ENCODE data around the gene RAB27B. TPM values are rescaled to one million over a fixed set of nuclear protein-coding genes. Genes with fewer than 3 reads are reported as not detected.

RAB27B gene
- total and polyA plus RNA-seq, 2 donors (not counting 1 experiment from before 2014, with no cell fraction given) = 0.01 to 0.07 TPM

DNA sequence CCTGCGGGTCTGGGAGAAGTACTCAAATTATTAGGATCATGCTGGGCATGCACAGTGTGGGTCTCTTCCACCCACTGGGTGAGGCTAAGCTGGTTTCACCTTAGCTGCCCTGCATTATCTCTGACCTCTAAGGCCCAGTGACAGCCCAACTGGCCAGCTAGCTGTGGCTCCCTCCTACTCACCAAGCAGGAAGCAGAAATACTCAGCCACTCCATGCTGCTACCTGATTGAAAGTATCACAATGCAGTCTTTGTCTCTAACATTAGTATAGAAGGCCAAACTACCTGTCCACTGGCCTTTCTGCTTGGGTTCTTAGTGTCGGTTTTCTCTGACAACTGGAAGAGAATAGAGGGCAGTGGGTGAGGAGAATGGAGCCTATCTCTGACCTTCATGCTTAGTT, 47.3 kb upstream of the RAB27B start:
- Mint-ChIP-seq H3K27ac (no peak overlapping the region), H3K9me3 (ENCODE audit: insufficient read depth) (no peaks in the 10 kb centered on the region), H3K27me3 (peaks cover 9% of the 10 kb centered on the region), H3K4me3 (no peak overlapping the region), H3K4me1 (no peaks in the 10 kb centered on the region)
- no peaks in the 10 kb centered on the region for H3K79me2 ChIP-seq (ENCODE audit: control insufficient read depth, insufficient read depth, low read length)
- no peak overlapping the region for H3K27ac ChIP-seq (ENCODE audit: low read length in 2 of 2)
- H3K9ac ChIP-seq (ENCODE audit: low read length) = no peak overlapping the region
- TF ChIP-seq, protein P1, sequence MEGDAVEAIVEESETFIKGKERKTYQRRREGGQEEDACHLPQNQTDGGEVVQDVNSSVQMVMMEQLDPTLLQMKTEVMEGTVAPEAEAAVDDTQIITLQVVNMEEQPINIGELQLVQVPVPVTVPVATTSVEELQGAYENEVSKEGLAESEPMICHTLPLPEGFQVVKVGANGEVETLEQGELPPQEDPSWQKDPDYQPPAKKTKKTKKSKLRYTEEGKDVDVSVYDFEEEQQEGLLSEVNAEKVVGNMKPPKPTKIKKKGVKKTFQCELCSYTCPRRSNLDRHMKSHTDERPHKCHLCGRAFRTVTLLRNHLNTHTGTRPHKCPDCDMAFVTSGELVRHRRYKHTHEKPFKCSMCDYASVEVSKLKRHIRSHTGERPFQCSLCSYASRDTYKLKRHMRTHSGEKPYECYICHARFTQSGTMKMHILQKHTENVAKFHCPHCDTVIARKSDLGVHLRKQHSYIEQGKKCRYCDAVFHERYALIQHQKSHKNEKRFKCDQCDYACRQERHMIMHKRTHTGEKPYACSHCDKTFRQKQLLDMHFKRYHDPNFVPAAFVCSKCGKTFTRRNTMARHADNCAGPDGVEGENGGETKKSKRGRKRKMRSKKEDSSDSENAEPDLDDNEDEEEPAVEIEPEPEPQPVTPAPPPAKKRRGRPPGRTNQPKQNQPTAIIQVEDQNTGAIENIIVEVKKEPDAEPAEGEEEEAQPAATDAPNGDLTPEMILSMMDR (IDR thresholded peaks at IDR 0.05) = no peak
- no peak for TF ChIP-seq EZH2 (IDR thresholded peaks at IDR 0.05; ENCODE audit: borderline replicate concordance, insufficient read depth, low read depth, low read length, poor library complexity, severe bottlenecking)
- ATAC-seq (ENCODE audit: low read depth) (no peak), DNase-seq (no peak)
- H3K4me2 ChIP-seq (replicated peaks; ENCODE audit: low read depth, low read length, poor library complexity, severe bottlenecking) = no peak overlapping the region
- H3K4me1 ChIP-seq (ENCODE audit: control insufficient read depth in 2 of 2, insufficient read depth in 2 of 2, low read length in 2 of 2) = no peaks in the 10 kb centered on the region
- H2AFZ ChIP-seq (ENCODE audit: insufficient read depth, low read depth, low read length, poor library complexity, severe bottlenecking) = no peak overlapping the region
- peaks cover 0 to 8% (median 0%) of the 10 kb centered on the region in 3 donors for H3K9me3 ChIP-seq (ENCODE audit: control extremely low read depth in 1 of 3, control insufficient read depth in 2 of 3, insufficient read depth in 1 of 3, low read length in 2 of 3)
- no peaks in the 10 kb centered on the region for H4K20me1 ChIP-seq (ENCODE audit: control insufficient read depth, insufficient read depth, low read length, poor library complexity, severe bottlenecking)
- H3K27me3 ChIP-seq (replicated peaks in 1 of 4; ENCODE audit: control extremely low read depth in 1 of 4, control insufficient read depth in 3 of 4, insufficient read depth in 4 of 4, low read length in 3 of 4) = no peaks in the 10 kb centered on the region
- no peaks in the 10 kb centered on the region for H3K36me3 ChIP-seq (replicated peaks in 1 of 2; ENCODE audit: control extremely low read depth in 1 of 2, control insufficient read depth in 1 of 2, extremely low read depth in 1 of 2, insufficient read depth in 2 of 2, low read length in 1 of 2)
- CTCF ChIA-PET = no interaction called here
- WGBS (ENCODE audit: insufficient coverage) = no CpG with 5 or more reads among the region's 2 CpGs
- H3K4me3 ChIP-seq (ENCODE audit: control extremely low read depth in 1 of 5, extremely low read depth in 1 of 5, insufficient read depth in 1 of 5, low read depth in 2 of 5, low read length in 4 of 5) = no peak overlapping the region
- intact Hi-C loops (cut with micrococcal nuclease) = no loop called here
- POLR2A ChIA-PET = no interaction called here

DNA sequence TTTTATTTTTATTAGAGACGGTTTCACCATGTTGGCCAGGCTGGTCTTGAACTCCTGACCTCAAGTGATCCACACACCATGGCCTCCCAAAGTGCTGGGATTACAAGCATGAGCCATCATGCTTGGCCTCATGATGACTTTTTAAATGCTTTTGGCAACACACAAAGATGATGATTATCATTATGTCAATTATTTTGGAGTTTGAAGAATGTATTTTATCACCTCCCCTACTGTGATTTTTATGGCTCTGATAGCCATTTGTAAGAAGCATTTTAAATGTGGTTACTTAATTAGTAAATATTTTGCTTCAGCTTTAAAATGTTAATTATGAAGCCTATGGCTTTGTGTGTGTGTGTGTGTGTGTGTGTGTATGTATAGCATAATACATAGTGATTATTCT, 45.1 kb upstream of the RAB27B start:
- H3K79me2 ChIP-seq (ENCODE audit: control insufficient read depth, insufficient read depth, low read length) = no peaks in the 10 kb centered on the region
- no peak overlapping the region for H3K27ac ChIP-seq (ENCODE audit: low read length in 2 of 2)
- H3K9me3 Mint-ChIP-seq (ENCODE audit: insufficient read depth) = no peaks in the 10 kb centered on the region
- peaks cover 0 to 8% (median 0%) of the 10 kb centered on the region in 3 donors for H3K9me3 ChIP-seq (ENCODE audit: control extremely low read depth in 1 of 3, control insufficient read depth in 2 of 3, insufficient read depth in 1 of 3, low read length in 2 of 3)
- no peak overlapping the region for H3K4me2 ChIP-seq (replicated peaks; ENCODE audit: low read depth, low read length, poor library complexity, severe bottlenecking)
- TF ChIP-seq, protein P1 (IDR thresholded peaks at IDR 0.05) = no peak
- TF ChIP-seq EZH2 (IDR thresholded peaks at IDR 0.05; ENCODE audit: borderline replicate concordance, insufficient read depth, low read depth, low read length, poor library complexity, severe bottlenecking) = no peak
- peaks cover 9% of the 10 kb centered on the region for H3K27me3 Mint-ChIP-seq
- ChIA-PET POLR2A (no interaction called here), CTCF (interaction anchor here (0.9 kb wide), 1 partner anchor 9 kb away, joined by 3 read pairs; no protein-coding TSS in a partner anchor)
- H2AFZ ChIP-seq (ENCODE audit: insufficient read depth, low read depth, low read length, poor library complexity, severe bottlenecking) = no peak overlapping the region
- H3K4me3 Mint-ChIP-seq = no peak overlapping the region
- H4K20me1 ChIP-seq (ENCODE audit: control insufficient read depth, insufficient read depth, low read length, poor library complexity, severe bottlenecking) = no peaks in the 10 kb centered on the region
- peaks cover 3% of the 10 kb centered on the region for H3K4me1 Mint-ChIP-seq
- no peak overlapping the region for H3K4me3 ChIP-seq (ENCODE audit: control extremely low read depth in 1 of 5, extremely low read depth in 1 of 5, insufficient read depth in 1 of 5, low read depth in 2 of 5, low read length in 4 of 5)
- H3K27me3 ChIP-seq (replicated peaks in 1 of 4; ENCODE audit: control extremely low read depth in 1 of 4, control insufficient read depth in 3 of 4, insufficient read depth in 4 of 4, low read length in 3 of 4) = no peaks in the 10 kb centered on the region
- no peaks in the 10 kb centered on the region for H3K36me3 ChIP-seq (replicated peaks in 1 of 2; ENCODE audit: control extremely low read depth in 1 of 2, control insufficient read depth in 1 of 2, extremely low read depth in 1 of 2, insufficient read depth in 2 of 2, low read length in 1 of 2)
- no peaks in the 10 kb centered on the region for H3K4me1 ChIP-seq (ENCODE audit: control insufficient read depth in 2 of 2, insufficient read depth in 2 of 2, low read length in 2 of 2)
- no peak overlapping the region for H3K9ac ChIP-seq (ENCODE audit: low read length)
- WGBS (ENCODE audit: insufficient coverage) = 100% methylated on average over 1 of the region's 1 CpG
- no peak for DNase-seq
- no peak for ATAC-seq (ENCODE audit: low read depth)
- intact Hi-C loops (cut with micrococcal nuclease) = no loop called here
- H3K27ac Mint-ChIP-seq = no peak overlapping the region
